IMR-90 (cell line): ENCODE measurements around the gene RAP1GAP2. TPM values are rescaled to one million over a fixed set of nuclear protein-coding genes. Genes with fewer than 3 reads are reported as not detected.

Experiments
- ATAC-seq: fragments of 200-7000 bp; cut with Tn5 transposase; 2 replicates; pipeline ENCODE4 v1.9.1; 2020; ENCODE audit warnings: low read depth, mild to moderate bottlenecking, moderate library complexity
- BruUV-seq: library from RNA; stranded (reverse); fragments of 400-500 nt; replicated peaks from 2 replicates; lab custom pipeline; 2021; lab: Mats Ljungman, UMichigan
- CTCF ChIA-PET: fragments of 300-600 bp; formaldehyde crosslinking; extraction: SDS; loops from one replicate; lab custom pipeline; 2021; ENCODE audit warnings: antibody characterized with exemption; lab: Yijun Ruan, JAX
- POLR2A ChIA-PET: fragments of 300-600 bp; sonication (Branson Sonifier 250); formaldehyde crosslinking; loops from one replicate; lab custom pipeline; 2022; ENCODE audit warnings: antibody characterized with exemption; ENCODE audit not compliant: unreplicated experiment; lab: Charles Lee
- DNase-seq: peaks from one replicate; pipeline ENCODE4 v3.0.0; 2013
- H2AFZ ChIP-seq: replicated peaks from 2 replicates; pipeline ENCODE3; 2013; ENCODE audit warnings: low read length, mild to moderate bottlenecking; ENCODE audit not compliant: poor library complexity
- H2AK5ac ChIP-seq: 2 replicates; pipeline ENCODE4 v1.6.1; 2013; ENCODE audit warnings: low read depth, low read length, inconsistent platforms
- H2AK9ac ChIP-seq: replicated peaks from 2 replicates; pipeline ENCODE3; 2013; ENCODE audit warnings: mild to moderate bottlenecking, low read depth, low read length, moderate library complexity; ENCODE audit not compliant: poor library complexity
- H2BK120ac ChIP-seq: 2 replicates; pipeline ENCODE4 v1.6.1; 2013; ENCODE audit warnings: low read depth, low read length, inconsistent platforms
- H2BK15ac ChIP-seq: 3 replicates; pipeline ENCODE4 v1.6.1; 2013; ENCODE audit warnings: low read depth, low read length, inconsistent platforms
- H2BK20ac ChIP-seq: 2 replicates; pipeline ENCODE4 v1.6.1; 2013; ENCODE audit warnings: low read depth, mild to moderate bottlenecking, inconsistent platforms, low read length, moderate library complexity
- H2BK5ac ChIP-seq: 2 replicates; pipeline ENCODE4 v1.6.1; 2013; ENCODE audit warnings: mild to moderate bottlenecking, low read depth, low read length, inconsistent platforms; ENCODE audit not compliant: poor library complexity, severe bottlenecking
- H3K14ac ChIP-seq: replicated peaks from 2 replicates; pipeline ENCODE4 v1.6.1; 2013; ENCODE audit warnings: low read depth, low read length, inconsistent platforms
- H3K18ac ChIP-seq: 2 replicates; pipeline ENCODE4 v1.6.1; 2013; ENCODE audit warnings: low read depth, low read length, control low read depth
- H3K23ac ChIP-seq: 2 replicates; pipeline ENCODE4 v1.6.1; 2013; ENCODE audit warnings: low read depth, low read length, inconsistent platforms
- H3K27ac ChIP-seq: 2 replicates; pipeline ENCODE4 v1.5.1; 2013; ENCODE audit warnings: mild to moderate bottlenecking, control low read depth, low read length; ENCODE audit not compliant: insufficient read depth
- H3K27me3 ChIP-seq: 2 replicates; pipeline ENCODE4 v1.6.1; 2013; ENCODE audit warnings: low read length; ENCODE audit not compliant: control insufficient read depth, insufficient read depth
- H3K36me3 ChIP-seq: 2 replicates; pipeline ENCODE4 v1.6.1; 2013; ENCODE audit warnings: low read length, mixed read lengths; ENCODE audit not compliant: control insufficient read depth, insufficient read depth
- H3K4ac ChIP-seq: 2 replicates; pipeline ENCODE4 v1.6.1; 2013; ENCODE audit warnings: low read depth, low read length, inconsistent platforms
- H3K4me1 ChIP-seq: 2 replicates; pipeline ENCODE4 v1.6.1; 2013; ENCODE audit warnings: low read length, mixed read lengths; ENCODE audit not compliant: control insufficient read depth, insufficient read depth
- H3K4me2 ChIP-seq: 2 replicates; pipeline ENCODE4 v1.6.1; 2013; ENCODE audit warnings: low read depth, mild to moderate bottlenecking, control low read depth, low read length, moderate library complexity
- H3K4me3 ChIP-seq: 2 replicates; pipeline ENCODE4 v1.5.1; 2013; ENCODE audit warnings: low read depth, mild to moderate bottlenecking, control low read depth, low read length, moderate library complexity; ENCODE audit not compliant: insufficient read depth
- H3K56ac ChIP-seq: 2 replicates; pipeline ENCODE4 v1.6.1; 2013; ENCODE audit warnings: low read length, inconsistent platforms; ENCODE audit not compliant: insufficient read depth; ENCODE audit errors: extremely low read depth
- H3K79me1 ChIP-seq, 2 experiments: 2 replicates each; pipeline ENCODE4 v1.6.1; 2013; ENCODE audit warnings: low read length in 2 of 2, inconsistent platforms in 1 of 2, low read depth in 1 of 2
- H3K9ac ChIP-seq: 2 replicates; pipeline ENCODE4 v1.6.1; 2013; ENCODE audit warnings: low read depth, low read length, control low read depth
- H3K9me1 ChIP-seq: 2 replicates; pipeline ENCODE4 v1.6.1; 2013; ENCODE audit warnings: low read length, inconsistent platforms; ENCODE audit not compliant: insufficient read depth
- H3K9me3 ChIP-seq: 2 replicates; pipeline ENCODE4 v1.6.1; 2013; ENCODE audit warnings: low read length; ENCODE audit not compliant: control insufficient read depth, insufficient read depth
- H4K20me1 ChIP-seq: 2 replicates; pipeline ENCODE4 v1.6.1; 2013; ENCODE audit warnings: low read length, inconsistent platforms; ENCODE audit not compliant: insufficient read depth
- H4K5ac ChIP-seq: 2 replicates; pipeline ENCODE4 v1.6.1; 2013; ENCODE audit warnings: mild to moderate bottlenecking, low read depth, low read length, control low read depth
- H4K8ac ChIP-seq, 2 experiments: 2 replicates each; pipeline ENCODE4 v1.6.1; 2013; ENCODE audit warnings: low read depth in 2 of 2, low read length in 2 of 2, control low read depth in 1 of 2, inconsistent platforms in 1 of 2
- H4K91ac ChIP-seq: 2 replicates; pipeline ENCODE4 v1.6.1; 2013; ENCODE audit warnings: low read depth, low read length, inconsistent platforms; ENCODE audit not compliant: insufficient read depth
- BHLHE40 ChIP-seq: fragments of 150-350 bp; IDR thresholded peaks from 2 replicates; pipeline ENCODE4 v1.6.1; 2016; ENCODE audit warnings: mild to moderate bottlenecking, low read depth, low read length
- CEBPB ChIP-seq: IDR thresholded peaks from 2 replicates; pipeline ENCODE4 v1.6.1; 2012; ENCODE audit warnings: low read depth, low read length, improper control_type of control experiment
- CHD1 ChIP-seq: IDR thresholded peaks from 2 replicates; pipeline ENCODE4 v1.6.1; 2012; ENCODE audit warnings: low read depth, low read length, improper control_type of control experiment
- CTCF ChIP-seq: conservative IDR thresholded peaks from 2 replicates; pipeline ENCODE4 v1.5.1; 2012; ENCODE audit warnings: mild to moderate bottlenecking, low read depth, low read length, improper control_type of control experiment
- ELK1 ChIP-seq: fragments of 150-350 bp; IDR thresholded peaks from 2 replicates; pipeline ENCODE4 v1.6.1; 2016; ENCODE audit warnings: low read depth, mild to moderate bottlenecking, low read length, moderate library complexity, borderline replicate concordance
- FOS ChIP-seq: fragments of 150-350 bp; IDR thresholded peaks from 2 replicates; pipeline ENCODE4 v1.6.1; 2016; ENCODE audit warnings: low read depth, low read length
- MAFK ChIP-seq: IDR thresholded peaks from 2 replicates; pipeline ENCODE4 v1.6.1; 2012; ENCODE audit warnings: low read depth, low read length, improper control_type of control experiment
- MAZ ChIP-seq: IDR thresholded peaks from 2 replicates; pipeline ENCODE4 v1.6.1; 2012; ENCODE audit warnings: low read depth, mild to moderate bottlenecking, low read length, improper control_type of control experiment, moderate library complexity, borderline replicate concordance
- MXI1 ChIP-seq: IDR thresholded peaks from 2 replicates; pipeline ENCODE4 v1.6.1; 2012; ENCODE audit warnings: low read depth, mild to moderate bottlenecking, low read length, moderate library complexity, borderline replicate concordance
- NFE2L2 ChIP-seq: fragments of 150-350 bp; IDR thresholded peaks from 2 replicates; pipeline ENCODE4 v1.6.1; 2016; ENCODE audit warnings: low read depth, mild to moderate bottlenecking, low read length
- POLR2A ChIP-seq: IDR thresholded peaks from 2 replicates; pipeline ENCODE4 v1.6.1; 2012; ENCODE audit warnings: mild to moderate bottlenecking, low read depth, low read length
- RAD21 ChIP-seq: IDR thresholded peaks from 2 replicates; pipeline ENCODE4 v1.6.1; 2012; ENCODE audit warnings: low read length, improper control_type of control experiment
- RCOR1 ChIP-seq: IDR thresholded peaks from 2 replicates; pipeline ENCODE4 v1.6.1; 2012; ENCODE audit warnings: mild to moderate bottlenecking, low read length, improper control_type of control experiment; ENCODE audit not compliant: insufficient replicate concordance
- RFX5 ChIP-seq: IDR thresholded peaks from 2 replicates; pipeline ENCODE4 v1.8.0; 2012; ENCODE audit warnings: low read depth, mild to moderate bottlenecking, low read length, moderate library complexity
- SMC3 ChIP-seq: fragments of 150-350 bp; IDR thresholded peaks from 2 replicates; pipeline ENCODE4 v1.6.1; 2016; ENCODE audit warnings: low read depth, mild to moderate bottlenecking, antibody characterized with exemption, low read length, moderate library complexity
- WGBS, 2 experiments: methylation state at CpG; one replicate each; pipeline versions ENCODE4 v1.1.5 to v1.1.7; 2013; ENCODE audit warnings: missing lambda C conversion rate in 2 of 2; ENCODE audit not compliant: insufficient read length in 1 of 2; ENCODE audit errors: extremely low coverage in 2 of 2; 5-methylcytosine and 5-hydroxymethylcytosine counted together
- dilution Hi-C: fragments of 300-500 bp; cut with HindIII; formaldehyde crosslinking; loops from one replicate; pipeline ENCODE4 v1.14.3; 2018; ENCODE audit warnings: low sequenced_read_pairs; ENCODE audit not compliant: unreplicated experiment
- in situ Hi-C: fragments of 300-500 bp; cut with MboI; formaldehyde crosslinking; loops from 3 replicates; pipeline ENCODE4 v1.14.3; 2019; ENCODE audit warnings: low sequenced_read_pairs, inconsistent platforms, mixed read lengths
- intact Hi-C: fragments of 100-400 bp; cut with micrococcal nuclease; formaldehyde crosslinking; loops from 2 replicates; pipeline ENCODE4 v1.10.0; 2022
- polyA plus RNA-seq, 3 experiments: library from polyadenylated mRNA; depleted of rRNA; stranded (reverse); fragments of >200 nt; gene quantifications; 2 replicates each; pipeline ENCODE4 v1.2.3, GENCODE V29; 2012; ENCODE audit warnings: low replicate concordance in 1 of 3
- total RNA-seq: library from RNA; depleted of rRNA; stranded (reverse); fragments of >200 nt; gene quantifications from 2 replicates; pipeline ENCODE4 v1.2.3, GENCODE V29; 2012
- TF ChIP-seq, protein P1 (sequence below): fragments of 150-350 bp; IDR thresholded peaks from 2 replicates; pipeline ENCODE4 v1.6.1; 2017; ENCODE audit warnings: mild to moderate bottlenecking, antibody characterized with exemption, low read length, low read depth

Gene RAP1GAP2
- total and polyA plus RNA-seq, 2 of the 4 experiments (the other 2 are of a cell fraction), result 5.7 to 7.5 TPM

- ChIA-PET CTCF (no interaction called here), POLR2A (no interaction called here)
- Histone ChIP-seq H3K36me3 (no peaks in the 10 kb centered on the region), H3K79me1 (peaks cover 0 to 21% of the 10 kb centered on the region in 2 experiments; a peak in 2 of 4 replicates), H2AFZ (no peak overlapping the region), H3K14ac (peak overlapping the region; percentile 53; the same call in 1 of the 2 replicates), H3K4me3 (no peak overlapping the region), H2AK9ac (peak overlapping the region; percentile 37), H4K8ac (peak overlapping the region in 1 of 2 experiments; percentile 39; a peak in 1 of 4 replicates), H3K18ac (peak overlapping the region; percentile 23; the same call in 1 of the 2 replicates), H4K20me1 (0 out of 2 replicates have a peak, but pooled peaks cover 3% of the 10 kb centered on the region), H4K91ac (peak overlapping the region; percentile 72), H3K27me3 (no peaks in the 10 kb centered on the region), H2BK20ac (peak overlapping the region; percentile 72), H3K27ac (no peak overlapping the region), H3K4me1 (peaks cover 17% of the 10 kb centered on the region), H3K9me3 (no peaks in the 10 kb centered on the region), H2BK15ac (peak overlapping the region; percentile 71; the same call in 1 of the 3 replicates), H2AK5ac (peak overlapping the region; percentile 76), H4K5ac (peak overlapping the region; percentile 25; the same call in 1 of the 2 replicates), H2BK5ac (peak overlapping the region; percentile 26), H3K4ac (peak overlapping the region; percentile 57), H3K9ac (no peak overlapping the region), H2BK120ac (peak overlapping the region; percentile 64; the same call in 1 of the 2 replicates), H3K9me1 (peaks cover 20% of the 10 kb centered on the region), H3K23ac (no peak overlapping the region), H3K56ac (no peak overlapping the region), H3K4me2 (no peak overlapping the region)
- DNase-seq (no peak), ATAC-seq (no peak)
- dilution Hi-C loops, result no loop called here
- in situ Hi-C loops, result no loop called here
- 100% methylated on average over 1 of the region's 10 CpGs; no CpG with 5 or more reads in 1 of the 2 experiments for WGBS, 2 experiments
- BruUV-seq, result no TSS peak
- intact Hi-C loops, result no loop called here
- TF ChIP-seq, protein P1, sequence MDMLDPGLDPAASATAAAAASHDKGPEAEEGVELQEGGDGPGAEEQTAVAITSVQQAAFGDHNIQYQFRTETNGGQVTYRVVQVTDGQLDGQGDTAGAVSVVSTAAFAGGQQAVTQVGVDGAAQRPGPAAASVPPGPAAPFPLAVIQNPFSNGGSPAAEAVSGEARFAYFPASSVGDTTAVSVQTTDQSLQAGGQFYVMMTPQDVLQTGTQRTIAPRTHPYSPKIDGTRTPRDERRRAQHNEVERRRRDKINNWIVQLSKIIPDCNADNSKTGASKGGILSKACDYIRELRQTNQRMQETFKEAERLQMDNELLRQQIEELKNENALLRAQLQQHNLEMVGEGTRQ, result no peak
- TF ChIP-seq RCOR1, result no peak
- no peak for TF ChIP-seq RFX5
- no peak for TF ChIP-seq RAD21
- TF ChIP-seq MAZ, result no peak
- TF ChIP-seq ELK1, result no peak
- TF ChIP-seq CEBPB, result no peak
- TF ChIP-seq SMC3, result no peak
- no peak for TF ChIP-seq POLR2A
- TF ChIP-seq FOS, result no peak
- TF ChIP-seq BHLHE40, result no peak
- no peak for TF ChIP-seq CTCF
- no peak for TF ChIP-seq MAFK
- no peak for TF ChIP-seq CHD1
- no peak for TF ChIP-seq NFE2L2
- TF ChIP-seq MXI1, result no peak
These were observed 162.5 kb downstream of the RAP1GAP2 start for GRCh38 chr17:2958706-2959222.
